Measurements from ENCODE around the gene NBAS. TPM values are rescaled to one million over a fixed set of nuclear protein-coding genes. Genes with fewer than 3 reads are reported as not detected.

Gene NBAS
- total RNA-seq, 1 experiment from 2014 or later, result 32.5 TPM

DNA sequence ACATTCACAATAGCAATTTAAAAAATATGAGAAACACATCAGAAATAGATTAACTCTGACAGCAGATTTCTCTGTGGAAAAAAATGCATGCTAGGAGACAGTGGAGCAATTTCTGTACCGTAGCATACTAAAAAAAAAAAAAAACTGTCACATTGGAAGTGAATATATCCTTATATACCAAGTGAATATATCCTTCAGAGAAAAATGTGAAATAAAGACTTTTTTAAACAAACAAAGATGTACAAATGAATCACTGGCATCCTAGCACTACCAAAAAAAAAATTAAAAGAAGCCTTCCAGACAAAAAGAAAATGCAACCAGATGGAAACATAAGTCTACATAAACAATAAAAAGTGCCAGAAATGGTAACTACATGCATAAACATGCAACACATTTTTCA lies 169.4 kb downstream of the NBAS start:
- Histone ChIP-seq H3K14ac (ENCODE audit: insufficient read depth, low read length) (no peak overlapping the region), H4K91ac (ENCODE audit: insufficient read length, low read depth, low read length) (no peak overlapping the region), H3K9me3 (ENCODE audit: control insufficient read depth, low read depth, low read length) (no peaks in the 10 kb centered on the region), H3K56ac (ENCODE audit: insufficient read length, low read depth, low read length) (no peak overlapping the region), H3K23ac (ENCODE audit: insufficient read length, low read depth, low read length) (no peak overlapping the region), H2BK20ac (ENCODE audit: low read depth, low read length, poor library complexity, severe bottlenecking) (no peak overlapping the region), H2AFZ (ENCODE audit: low read length) (no peak overlapping the region), H2BK15ac (ENCODE audit: low read depth, low read length) (no peak overlapping the region), H2BK120ac (ENCODE audit: low read depth, low read length, poor library complexity, severe bottlenecking) (no peak overlapping the region), H2AK5ac (ENCODE audit: insufficient read length, low read length) (no peak overlapping the region), H3K4me2 (ENCODE audit: insufficient read depth, insufficient read length, low read length) (no peak overlapping the region), H2BK5ac (ENCODE audit: insufficient read length, low read length) (no peak overlapping the region), H3K18ac (ENCODE audit: insufficient read length, low read depth, low read length) (no peak overlapping the region), H3T11ph (ENCODE audit: low read length) (no peak overlapping the region), H2BK12ac (ENCODE audit: insufficient read length, low read depth, low read length) (no peak overlapping the region), H3K4me1 (ENCODE audit: insufficient read depth, low read length) (no peaks in the 10 kb centered on the region), H3K9ac (ENCODE audit: extremely low read depth, insufficient read length, low read length) (no peak overlapping the region), H3K27ac (ENCODE audit: insufficient read length, low read depth, low read length) (no peak overlapping the region), H3K79me2 (ENCODE audit: insufficient read depth, low read length) (no peaks in the 10 kb centered on the region), H3K79me1 (ENCODE audit: insufficient read depth, low read depth, low read length, poor library complexity, severe bottlenecking) (no peaks in the 10 kb centered on the region), H3K4ac (ENCODE audit: low read depth, low read length) (no peak overlapping the region), H3K23me2 (ENCODE audit: insufficient read length, low read depth, low read length, poor library complexity, severe bottlenecking) (no peaks in the 10 kb centered on the region), H4K8ac (replicated peaks; ENCODE audit: insufficient read length, low read depth, low read length) (no peak overlapping the region), H4K5ac (ENCODE audit: insufficient read length, low read depth, low read length) (no peak overlapping the region), H4K20me1 (ENCODE audit: control insufficient read depth, insufficient read depth, insufficient read length) (no peaks in the 10 kb centered on the region), H3K27me3 (ENCODE audit: insufficient read depth, low read length) (no peaks in the 10 kb centered on the region)
- Mint-ChIP-seq H3K27me3 (ENCODE audit: low read depth) (no peaks in the 10 kb centered on the region), H3K27ac (no peak overlapping the region), H3K9me3 (no peaks in the 10 kb centered on the region), H3K4me1 (no peaks in the 10 kb centered on the region), H3K36me3 (ENCODE audit: insufficient read depth in 1 of 3, low read depth in 3 of 3) (peaks cover 0 to 8% (median 0%) of the 10 kb centered on the region in 3 experiments; a peak in 4 of 7 replicates), H3K4me3 (no peak overlapping the region)
- DNase-seq, result no peak
- WGBS (ENCODE audit: extremely low coverage, insufficient read length, low lambda C conversion rate), result no CpG with 5 or more reads among the region's 1 CpG
- TF ChIP-seq, protein P1, sequence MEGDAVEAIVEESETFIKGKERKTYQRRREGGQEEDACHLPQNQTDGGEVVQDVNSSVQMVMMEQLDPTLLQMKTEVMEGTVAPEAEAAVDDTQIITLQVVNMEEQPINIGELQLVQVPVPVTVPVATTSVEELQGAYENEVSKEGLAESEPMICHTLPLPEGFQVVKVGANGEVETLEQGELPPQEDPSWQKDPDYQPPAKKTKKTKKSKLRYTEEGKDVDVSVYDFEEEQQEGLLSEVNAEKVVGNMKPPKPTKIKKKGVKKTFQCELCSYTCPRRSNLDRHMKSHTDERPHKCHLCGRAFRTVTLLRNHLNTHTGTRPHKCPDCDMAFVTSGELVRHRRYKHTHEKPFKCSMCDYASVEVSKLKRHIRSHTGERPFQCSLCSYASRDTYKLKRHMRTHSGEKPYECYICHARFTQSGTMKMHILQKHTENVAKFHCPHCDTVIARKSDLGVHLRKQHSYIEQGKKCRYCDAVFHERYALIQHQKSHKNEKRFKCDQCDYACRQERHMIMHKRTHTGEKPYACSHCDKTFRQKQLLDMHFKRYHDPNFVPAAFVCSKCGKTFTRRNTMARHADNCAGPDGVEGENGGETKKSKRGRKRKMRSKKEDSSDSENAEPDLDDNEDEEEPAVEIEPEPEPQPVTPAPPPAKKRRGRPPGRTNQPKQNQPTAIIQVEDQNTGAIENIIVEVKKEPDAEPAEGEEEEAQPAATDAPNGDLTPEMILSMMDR (conservative IDR thresholded peaks at IDR 0.05), result no peak
